Stimulated activated CD4-positive, alpha-beta T cell treated with anti-CD3 and anti-CD28 coated beads, Interleukin-1b, Interleukin-23, amount 100 ng/mL, for 4 hours (primary cell): ENCODE results near the gene GAS7.

Source experiments
- DNase-seq, 2 donors: peaks; one replicate each; pipeline ENCODE4 v3.0.0-alpha.2; 2020; ENCODE audit warnings: low read depth in 2 of 2

The GAS7 gene

DNA sequence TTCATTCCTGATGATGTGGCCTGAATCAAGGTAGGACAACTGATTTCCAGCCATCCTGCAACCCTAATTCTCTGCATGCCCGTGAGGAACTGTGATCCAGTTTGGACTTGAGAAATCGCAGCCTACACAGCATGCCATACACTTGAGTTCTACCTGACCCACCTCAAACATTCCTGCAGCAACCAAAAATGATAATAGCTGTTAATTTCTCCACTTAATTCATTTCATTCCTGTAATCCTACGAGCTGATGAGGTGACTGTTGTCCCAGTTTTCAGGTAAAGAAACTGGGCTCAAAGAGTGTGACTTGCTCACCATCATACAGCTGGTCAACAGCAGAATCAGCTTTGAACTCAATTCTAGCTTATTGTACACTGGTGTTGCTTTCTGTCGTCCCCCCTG is 2.2 kb upstream of the GAS7 start:
- no peak for DNase-seq

DNA sequence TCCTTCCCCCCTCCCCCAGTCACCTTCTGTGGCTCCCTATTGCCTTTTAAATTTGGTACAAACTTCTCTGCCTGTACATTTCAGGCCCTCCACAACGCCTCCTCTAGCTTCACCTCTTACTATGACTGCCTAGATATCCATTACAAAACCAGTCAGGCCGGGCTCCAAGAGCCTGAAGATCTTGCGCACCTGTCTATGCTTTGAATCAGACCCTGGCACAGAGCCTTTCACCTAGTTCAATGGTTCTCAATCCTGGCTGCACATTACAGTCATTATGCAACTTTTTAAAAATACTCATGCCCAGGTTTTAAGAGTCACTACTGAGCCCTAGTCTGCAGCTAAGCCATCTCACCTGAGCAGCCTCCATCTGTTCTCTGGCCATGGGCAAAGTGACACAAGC is 1.6 kb upstream of the GAS7 start:
- DNase-seq = no peak

GRCh38 chr17:10197721-10198508 is 491 bp downstream of the GAS7 start:
- DNase-seq = no peak

DNA sequence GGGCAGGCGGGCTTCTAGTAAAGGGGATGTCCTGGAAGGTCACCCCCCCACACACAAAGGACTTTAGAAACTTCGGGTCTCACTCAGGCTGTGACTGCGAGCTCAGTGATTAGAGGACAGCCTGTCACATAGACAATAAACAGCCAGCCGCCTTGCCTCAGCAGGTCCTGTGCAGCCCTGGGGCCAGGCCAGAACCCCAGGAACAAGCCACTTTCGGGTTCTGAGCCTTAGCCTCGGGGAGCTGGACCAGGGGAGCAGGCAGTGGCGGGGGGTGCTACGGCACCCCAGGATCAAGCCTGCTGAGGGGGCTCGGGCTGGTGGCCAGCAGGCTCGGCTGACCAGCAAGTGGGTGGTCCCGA is 1.1 kb downstream of the GAS7 start:
- DNase-seq = no peak

DNA sequence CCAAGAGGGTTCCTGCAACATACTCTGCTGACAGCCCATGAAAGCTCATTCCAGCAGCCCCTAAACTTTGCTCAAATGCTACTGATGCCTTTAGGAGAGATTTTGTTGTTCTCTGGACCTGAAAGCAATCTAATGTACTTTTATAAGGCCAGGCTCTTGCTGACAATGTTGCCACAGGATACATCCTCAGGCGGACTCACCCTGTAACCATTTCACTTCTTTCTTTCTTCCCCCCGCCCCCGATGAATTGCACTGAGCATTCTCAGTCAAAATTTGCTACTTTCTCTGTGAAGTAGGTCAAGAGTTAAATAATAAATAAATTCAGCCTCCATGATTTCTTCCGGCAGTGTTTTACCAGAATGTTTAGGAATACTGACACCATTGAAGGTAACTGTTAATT is 1.5 kb downstream of the GAS7 start:
- no peak for DNase-seq

DNA sequence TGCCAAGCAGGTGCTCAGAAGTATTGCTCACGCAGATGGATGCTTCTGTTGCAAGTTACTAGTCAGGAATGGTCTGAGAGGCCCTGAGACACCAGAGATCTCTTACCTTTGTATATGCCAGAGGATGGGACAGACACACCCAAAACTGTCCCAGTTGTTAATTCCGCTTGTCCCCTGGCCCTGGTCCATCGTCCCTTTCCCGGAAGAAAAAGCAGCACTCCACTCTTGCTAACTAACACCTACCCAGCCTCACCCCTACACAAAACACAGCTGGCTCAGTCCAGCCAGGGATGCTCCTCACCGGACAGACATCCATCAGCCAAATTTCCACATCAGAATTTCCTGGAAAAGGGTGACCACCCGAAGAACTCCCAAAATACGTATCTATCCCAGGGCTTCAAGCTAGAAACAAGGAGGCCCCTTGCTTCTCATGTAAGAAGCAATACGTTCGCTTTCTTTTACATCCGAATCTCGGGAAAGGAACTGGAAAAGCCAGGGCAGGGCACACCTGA is 2.0 kb downstream of the GAS7 start:
- DNase-seq = no peak

DNA sequence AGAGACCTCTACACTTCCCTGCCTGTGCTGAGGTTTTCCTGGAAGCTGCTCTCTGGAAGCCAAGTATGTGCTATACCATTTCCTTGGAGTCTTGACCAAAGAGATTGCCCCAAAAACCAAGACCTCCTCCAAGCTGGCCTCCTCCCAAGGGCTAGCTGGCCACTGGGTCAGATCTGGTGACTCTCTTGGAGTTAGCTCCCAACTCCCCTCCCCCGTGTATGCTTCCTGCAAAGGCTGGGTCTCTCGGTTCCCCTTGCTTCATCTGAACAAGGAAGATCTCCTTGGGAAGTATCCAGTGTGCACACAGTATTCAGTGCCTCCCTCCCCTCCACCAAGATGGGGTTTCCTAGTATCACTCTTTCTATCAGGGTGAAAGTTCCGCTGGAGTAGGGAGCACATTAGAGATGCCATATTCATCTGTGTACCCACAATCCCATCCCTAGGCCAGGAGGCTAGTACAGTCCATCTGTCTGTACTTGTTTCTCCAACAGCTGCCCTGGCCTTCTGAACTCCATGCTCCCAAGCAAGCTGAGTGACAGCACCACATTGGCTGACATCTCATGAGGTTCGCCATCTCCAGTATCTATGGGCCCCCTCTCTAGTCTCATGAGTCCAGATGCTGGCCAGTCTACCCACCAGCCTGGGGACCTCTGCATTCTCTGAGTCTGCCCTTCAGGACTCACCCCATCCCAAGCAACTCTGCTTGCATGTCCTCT is 3.2 kb downstream of the GAS7 start:
- DNase-seq = no peak

DNA sequence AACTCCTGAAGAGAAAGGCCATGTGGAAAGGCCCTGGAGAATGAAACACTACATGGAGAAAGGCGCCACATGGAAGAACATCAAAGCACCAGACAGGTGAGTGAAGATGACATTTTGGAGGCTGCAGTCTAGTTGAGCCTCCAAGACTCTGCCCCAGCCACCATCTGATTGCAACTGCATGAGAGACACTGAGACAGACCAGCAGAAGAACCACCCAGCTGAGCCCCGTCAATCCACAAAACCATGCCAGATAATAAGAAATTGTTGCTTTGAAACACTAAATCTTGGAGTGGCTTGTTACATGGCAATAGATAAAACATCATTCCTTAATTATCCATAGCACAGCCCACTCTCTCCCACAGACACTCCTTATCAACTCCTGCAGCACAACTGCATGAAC is 4.8 kb downstream of the GAS7 start:
- DNase-seq = no peak

DNA sequence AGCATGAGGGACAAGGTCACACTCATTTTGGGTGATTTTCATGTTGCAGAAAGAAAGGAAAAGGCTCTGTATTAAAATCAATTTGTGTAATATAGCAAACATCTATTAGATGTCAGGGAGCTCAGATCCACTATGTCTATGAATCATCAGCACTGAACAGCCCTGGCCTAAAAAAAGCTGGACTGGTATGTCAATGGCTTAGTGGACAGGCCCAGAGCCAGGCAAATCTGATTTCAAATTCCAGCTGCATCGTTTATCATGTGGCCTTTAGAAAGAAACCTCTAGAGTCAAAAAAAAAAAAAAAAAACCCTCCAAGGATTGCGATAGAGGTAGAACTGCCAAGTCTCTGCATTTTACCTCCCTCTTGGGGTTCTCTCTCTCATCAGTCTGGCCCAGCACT is 5.4 kb downstream of the GAS7 start:
- no peak for DNase-seq

DNA sequence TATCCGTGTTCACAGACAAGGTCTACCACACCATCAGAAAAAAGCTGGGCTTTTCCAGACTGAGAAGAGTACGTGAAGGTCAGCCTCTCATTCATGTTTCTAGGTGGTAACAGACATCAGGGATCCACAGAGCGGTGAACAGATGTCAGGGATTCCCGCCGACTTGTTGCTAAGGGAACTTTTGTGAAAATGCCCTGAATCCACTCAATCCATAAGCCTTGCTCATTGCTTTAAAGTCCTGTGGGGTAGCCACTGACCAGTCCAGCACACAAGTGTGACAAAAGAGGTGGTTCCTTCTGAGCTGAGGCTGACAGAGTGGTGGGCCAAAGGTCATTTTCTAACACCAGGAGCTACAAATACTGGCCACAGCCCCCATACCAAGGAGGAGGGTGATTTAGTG is 5.9 kb downstream of the GAS7 start:
- no peak for DNase-seq

DNA sequence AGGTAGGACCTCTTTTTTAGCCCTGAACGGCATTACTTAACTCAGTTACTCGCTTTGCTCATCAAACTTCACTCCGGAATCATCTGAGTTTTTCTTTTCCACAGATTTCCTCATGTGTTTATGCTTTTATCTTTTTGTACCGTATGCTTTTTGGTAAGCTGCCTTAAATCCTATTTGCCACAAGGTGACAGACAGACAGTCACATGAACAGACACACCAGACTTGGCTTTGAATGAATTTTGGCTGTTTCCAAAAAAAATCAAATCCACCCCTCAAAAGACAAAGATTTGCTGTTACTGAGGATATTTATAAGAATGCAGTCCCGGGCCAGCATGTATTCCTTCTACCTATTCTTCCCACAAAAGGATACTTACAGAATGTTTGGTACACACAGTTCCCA is 10.9 kb downstream of the GAS7 start:
- no peak for DNase-seq

- no peak for DNase-seq
Observed at GRCh38 chr17:10186771-10187410, 11.5 kb downstream of the GAS7 start.

DNA sequence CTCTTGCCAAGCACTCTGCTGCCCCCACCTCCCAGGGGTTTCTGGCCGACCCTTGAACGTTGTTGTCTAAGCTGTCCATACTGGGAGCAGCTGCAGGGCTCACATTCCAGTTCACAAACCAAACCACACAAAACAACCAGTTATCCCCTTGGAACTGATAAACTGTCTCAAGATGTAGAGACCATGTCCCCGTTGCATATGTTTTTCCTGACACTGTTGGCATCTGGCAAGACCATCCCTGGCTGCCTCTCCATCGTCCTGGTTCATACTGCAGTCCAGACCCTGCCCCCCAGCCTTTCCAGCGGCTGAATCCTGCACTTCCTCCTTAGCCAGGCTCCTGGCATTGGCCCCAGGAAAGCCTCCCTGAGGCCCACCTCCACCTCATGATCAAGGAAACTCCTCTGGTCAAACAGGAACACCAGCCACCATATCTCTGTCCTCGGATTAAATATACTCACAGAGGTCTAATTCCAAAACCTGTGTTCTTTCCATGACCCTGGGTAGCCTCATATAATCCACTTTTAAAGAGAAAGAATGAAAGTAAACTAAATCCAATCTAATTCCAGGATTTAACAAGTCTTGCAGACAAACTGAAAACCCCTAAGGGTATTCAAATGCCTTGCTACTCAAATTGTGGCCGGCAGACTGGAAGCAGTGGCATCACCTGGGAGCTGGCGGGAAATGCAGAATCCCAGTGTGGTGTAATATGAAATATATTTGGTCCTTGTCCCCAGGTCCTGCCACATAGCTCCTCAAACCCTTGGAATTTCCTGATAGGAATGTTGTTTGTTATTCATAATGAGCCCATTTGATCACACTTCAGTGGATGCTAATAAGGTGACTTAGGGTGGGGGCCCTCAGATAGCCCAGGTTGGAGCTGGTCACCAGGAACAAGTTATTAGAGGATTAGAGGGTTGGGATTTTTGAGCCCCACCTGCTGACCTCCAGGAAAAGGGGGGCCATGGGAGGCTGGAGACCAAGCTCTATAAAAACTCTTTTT is 14.2 kb downstream of the GAS7 start:
- DNase-seq = no peak

GRCh38 chr17:10182785-10183184 is 15.6 kb downstream of the GAS7 start:
- no peak for DNase-seq

DNA sequence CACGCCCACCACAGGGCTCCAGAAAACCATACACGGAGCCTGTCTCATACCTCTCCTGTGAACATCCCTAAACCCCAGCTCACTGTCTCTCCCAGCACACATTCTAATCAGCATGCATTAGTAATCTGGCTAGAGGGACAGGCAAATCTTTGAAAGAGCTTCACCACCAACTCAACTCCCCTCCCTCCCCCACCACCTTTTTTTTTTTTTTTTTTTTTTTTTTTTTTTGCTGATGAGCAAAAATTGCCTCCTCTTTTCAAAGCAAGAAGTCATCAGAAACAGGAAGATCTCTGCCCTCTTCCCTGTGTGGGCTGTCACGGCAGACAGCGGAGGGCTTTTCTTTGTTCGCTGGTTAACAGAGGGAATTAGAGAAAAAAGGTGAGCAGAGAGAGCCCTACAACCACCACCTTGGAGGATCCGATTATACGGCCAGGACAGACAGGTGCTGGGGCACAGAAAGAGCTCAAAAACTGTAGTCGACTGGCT is 19.9 kb downstream of the GAS7 start:
- DNase-seq = no peak

- DNase-seq = no peak
Observed at GRCh38 chr17:10177913-10178505, 20.4 kb downstream of the GAS7 start.

DNA sequence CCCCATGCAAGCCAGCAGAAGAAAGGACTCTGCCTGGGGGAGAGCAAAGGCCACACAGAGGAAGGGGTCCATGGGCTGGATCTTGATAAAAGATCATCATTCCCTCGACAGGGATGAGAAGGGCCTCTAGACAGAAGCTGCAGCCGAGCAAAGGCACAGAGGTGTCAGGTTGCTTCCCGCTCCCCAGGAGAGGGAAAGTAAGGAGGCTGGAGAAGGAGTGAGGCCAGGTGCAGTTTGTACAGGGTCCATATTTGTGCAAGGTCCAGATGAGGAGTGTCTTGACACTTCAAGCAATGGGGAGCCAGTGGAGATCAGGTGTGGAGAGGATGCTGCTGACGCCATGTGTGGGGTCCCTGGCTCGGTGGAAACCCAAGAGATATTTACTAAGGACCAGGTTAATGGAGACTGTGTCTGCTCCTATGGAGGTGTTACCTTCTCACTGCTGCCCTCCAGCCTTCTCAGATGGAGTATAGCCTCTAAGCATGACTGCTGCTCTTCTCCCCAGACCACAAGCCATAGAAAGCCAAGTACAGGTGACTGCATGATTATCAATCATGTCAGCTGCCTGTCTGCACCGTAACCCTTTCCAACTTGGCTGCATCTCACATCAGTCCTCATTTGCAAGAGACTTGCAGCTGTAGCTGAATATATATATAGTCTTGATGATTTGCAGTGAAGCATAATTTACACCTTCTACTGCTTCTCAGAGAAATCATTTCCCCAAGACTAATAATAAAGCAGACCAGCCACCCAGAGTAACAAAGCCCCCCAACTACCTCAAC is 21.1 kb downstream of the GAS7 start:
- DNase-seq = no peak

GRCh38 chr17:10173913-10174312 is 24.5 kb downstream of the GAS7 start:
- DNase-seq = no peak

- DNase-seq = no peak
Observed at GRCh38 chr17:10172778-10173177, 25.6 kb downstream of the GAS7 start.

GRCh38 chr17:10172241-10172741 is 26.1 kb downstream of the GAS7 start:
- DNase-seq = no peak
